GM04503 (cell line): Measurements from ENCODE around the gene UAP1L1.

Source experiments
- DNase-seq: peaks from one replicate; pipeline ENCODE4 v3.0.0-alpha.2; 2012; ENCODE audit warnings: low read depth

Gene UAP1L1

DNA sequence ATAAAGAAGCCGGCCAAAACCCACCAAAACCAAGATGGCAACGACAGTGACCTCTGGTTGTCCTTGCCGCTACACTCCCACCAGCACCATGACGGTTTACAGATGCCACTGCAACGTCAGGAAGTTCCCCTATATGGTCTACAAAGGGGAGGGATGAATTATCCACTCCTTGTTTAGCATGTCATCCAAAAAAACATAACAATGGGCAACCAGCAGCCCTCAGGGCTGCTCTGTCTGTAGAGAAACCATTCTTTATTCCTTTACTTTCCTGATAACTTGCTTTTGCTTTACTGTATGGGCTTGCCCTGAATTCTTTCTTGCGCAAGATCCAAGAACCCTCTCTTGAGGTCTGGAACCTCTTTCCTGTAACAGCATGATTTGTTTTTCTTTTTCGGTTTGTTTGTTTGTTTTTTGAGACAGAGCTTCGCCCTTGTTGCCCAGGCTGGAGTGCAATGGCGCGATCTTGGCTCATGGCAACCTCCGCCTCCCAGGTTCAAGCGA is 2.0 kb upstream of the UAP1L1 start:
- no peak for DNase-seq

DNA sequence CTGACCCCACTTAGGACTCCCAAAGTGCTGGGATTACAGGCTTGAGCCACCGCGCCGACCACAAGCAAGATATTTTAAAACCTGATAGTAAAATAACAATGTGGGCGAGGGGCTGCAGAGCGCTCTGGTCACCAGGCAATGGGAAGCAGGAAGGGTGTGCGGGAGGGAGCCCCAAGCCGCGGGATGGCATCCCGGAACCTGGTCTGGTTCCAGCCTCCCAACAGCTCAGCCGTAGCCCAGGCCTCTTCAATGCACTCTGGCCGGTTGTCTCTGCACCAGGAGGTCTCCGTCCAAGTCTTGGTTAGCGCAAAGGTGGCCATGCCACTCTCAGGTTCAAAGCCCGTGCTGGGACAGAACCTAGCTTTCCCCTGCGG is 694 bp upstream of the UAP1L1 start:
- no peak for DNase-seq

DNA sequence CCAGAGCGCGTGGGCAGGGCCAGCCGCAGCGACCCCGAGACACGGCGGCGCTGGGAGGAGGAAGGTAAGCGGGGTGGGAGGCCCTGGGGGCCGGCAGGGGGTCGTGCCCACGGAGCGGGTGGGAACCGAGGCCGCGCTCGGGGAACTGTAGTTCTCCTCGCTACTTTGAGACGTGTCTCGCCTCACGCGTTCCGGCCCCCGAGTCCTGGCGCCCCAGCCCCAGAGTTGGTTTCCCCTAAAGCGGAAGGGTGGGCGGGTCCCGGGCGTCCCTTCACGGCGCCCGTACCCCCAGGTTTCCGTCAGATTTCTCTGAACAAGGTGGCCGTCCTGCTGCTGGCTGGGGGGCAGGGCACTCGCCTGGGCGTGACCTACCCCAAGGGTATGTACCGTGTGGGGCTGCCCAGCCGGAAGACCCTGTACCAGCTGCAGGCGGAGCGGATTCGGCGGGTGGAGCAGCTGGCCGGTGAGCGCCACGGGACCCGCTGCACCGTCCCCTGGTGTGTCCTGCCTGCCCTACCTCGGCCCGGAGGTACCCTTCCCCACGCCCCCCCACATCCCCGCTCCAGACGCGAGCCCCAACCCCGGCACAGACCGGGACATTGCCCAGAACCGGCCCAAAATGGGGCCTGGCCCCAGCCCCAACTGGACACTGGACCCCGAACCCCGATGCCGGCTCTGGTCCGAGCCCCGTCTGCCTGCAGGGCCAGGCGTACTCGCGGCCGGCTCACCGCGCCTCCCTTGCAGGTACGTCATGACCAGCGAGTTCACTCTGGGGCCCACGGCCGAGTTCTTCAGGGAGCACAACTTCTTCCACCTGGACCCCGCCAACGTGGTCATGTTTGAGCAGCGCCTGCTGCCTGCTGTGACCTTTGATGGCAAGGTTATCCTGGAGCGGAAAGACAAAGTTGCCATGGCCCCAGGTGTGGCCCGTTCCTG is 709 bp downstream of the UAP1L1 start:
- no peak for DNase-seq

DNA sequence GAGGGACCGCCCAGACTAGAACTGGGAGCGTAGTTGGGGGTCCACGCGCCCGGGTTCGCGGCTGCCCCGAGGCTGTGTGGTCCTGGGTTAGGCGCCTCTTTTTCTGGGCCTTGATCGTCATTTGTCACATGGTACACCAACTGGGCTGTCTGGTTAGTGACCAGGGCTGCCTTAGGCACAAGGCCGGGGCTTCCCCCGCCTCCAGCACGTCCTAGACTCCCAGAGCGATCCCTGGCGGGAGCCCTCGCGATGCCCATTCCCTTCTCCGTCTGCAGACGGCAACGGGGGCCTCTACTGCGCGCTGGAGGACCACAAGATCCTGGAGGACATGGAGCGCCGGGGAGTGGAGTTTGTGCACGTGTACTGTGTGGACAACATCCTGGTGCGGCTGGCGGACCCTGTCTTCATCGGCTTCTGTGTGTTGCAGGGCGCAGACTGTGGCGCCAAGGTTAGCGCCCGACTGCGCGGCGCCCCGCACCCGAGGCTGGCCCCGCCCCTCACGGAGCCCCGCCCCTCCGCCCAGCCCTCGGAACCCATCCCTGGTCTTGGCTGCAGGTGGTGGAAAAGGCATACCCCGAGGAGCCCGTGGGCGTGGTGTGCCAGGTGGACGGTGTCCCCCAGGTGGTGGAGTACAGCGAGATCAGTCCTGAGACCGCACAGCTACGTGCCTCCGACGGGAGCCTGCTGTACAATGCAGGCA is 1.5 kb downstream of the UAP1L1 start:
- DNase-seq, result no peak

DNA sequence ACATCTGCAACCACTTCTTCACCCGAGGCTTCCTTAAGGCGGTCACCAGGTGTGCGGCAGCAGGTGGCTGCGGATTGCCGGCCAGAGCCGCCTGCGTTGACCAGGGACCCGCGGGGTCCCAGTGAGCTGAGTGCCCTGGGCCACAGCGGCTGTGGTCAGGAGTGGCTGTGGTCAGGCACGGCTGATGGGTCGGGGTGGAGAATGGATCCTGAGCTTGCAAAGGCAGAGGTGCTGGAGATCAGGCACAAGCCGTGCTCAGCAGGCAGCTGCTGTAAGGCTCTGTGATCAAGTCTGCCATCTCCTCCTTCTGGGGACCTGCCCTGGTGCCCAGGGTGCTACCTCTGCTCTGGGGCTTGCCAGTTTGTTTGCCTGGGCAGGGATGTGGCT is 2.1 kb downstream of the UAP1L1 start:
- no peak for DNase-seq

DNA sequence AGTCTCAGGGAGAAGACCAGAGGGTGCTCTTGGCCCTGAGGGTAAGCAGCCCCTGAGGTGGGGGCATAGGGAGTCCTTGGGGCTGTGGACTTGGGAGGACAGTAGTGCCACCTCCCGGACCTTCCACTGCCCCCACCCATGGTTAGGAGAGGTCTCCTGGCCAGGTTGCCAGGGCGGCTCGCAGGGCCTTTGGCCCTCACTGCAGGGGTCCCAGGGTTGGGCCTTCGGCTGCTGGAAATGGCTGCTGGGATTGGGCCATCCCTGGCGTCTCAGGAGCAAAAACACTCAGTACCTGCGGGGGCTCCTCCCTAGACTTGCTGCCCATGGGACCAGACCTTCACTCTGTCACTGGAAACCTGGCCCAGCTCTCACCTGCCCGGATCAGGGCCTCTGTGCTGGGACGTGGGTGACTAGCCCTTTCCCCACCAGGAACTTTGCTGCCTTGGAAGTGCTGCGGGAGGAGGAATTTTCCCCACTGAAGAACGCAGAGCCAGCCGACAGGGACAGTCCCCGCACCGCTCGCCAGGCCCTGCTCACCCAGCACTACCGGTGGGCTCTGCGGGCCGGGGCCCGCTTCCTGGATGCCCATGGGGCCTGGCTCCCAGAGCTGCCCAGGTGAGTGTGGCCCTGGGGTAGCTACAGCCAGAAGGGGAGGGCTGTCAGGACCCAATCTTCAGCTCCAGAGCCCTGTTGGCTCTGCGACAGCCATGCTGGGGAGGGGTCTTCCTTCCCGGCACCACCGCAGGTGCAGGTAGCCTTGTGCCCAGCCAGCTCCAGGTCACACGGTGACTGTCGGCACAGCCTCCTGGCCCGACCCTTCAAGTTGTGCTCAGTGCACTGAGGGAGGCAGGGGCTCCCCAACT is 3.2 kb downstream of the UAP1L1 start:
- DNase-seq, result no peak

DNA sequence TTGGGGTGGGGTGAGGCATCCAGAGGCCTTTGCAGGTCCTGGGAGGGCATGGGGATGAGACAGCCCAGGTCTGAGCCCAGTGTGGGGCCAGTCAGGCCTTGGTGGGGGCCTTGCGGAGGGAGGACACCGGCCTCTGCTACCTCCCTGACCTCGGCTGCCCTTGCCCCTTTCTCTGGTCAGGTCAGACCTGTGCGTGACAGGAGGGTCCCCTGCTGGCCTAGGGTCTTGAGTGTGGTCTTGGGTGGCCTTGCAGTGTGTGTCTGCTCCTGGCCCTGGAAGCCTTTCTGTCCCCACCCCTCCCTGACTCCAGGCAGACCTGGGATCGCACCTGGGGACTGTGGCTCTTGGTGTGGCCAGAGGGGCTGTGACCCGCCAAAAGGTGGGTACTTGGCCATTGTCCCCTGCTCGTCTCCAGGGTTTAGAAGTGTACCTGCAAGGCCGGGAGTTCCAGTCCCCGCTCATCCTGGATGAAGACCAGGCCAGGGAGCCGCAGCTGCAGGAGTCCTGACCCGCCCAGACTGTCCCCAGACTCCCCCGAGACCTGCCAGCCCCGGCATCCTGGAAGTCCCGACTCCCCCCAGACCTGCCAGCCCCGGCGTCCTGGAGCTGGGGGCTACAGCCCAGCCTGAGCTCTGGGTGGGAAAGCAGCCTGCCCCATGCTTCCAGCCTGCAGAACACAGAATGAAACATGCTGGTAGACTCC is 5.1 kb downstream of the UAP1L1 start:
- no peak for DNase-seq

DNA sequence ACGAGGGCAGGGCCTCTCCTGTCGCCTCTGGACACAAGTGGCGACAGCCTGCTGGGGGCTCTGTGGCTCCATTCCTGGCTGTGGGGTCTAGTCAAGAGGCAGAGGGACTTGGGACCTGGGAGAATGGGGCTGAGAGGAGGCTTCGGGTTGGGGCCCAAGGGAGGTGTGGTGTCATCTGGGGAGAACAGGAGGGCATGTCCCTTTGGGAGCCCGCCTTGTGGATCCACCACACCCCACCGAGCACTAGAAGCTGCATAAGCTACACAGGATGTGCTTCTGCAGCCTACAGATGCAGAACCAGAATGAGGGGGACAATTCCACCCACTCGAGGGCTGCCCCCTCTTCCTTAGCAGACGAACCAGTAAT is 5.6 kb downstream of the UAP1L1 start:
- no peak for DNase-seq

DNA sequence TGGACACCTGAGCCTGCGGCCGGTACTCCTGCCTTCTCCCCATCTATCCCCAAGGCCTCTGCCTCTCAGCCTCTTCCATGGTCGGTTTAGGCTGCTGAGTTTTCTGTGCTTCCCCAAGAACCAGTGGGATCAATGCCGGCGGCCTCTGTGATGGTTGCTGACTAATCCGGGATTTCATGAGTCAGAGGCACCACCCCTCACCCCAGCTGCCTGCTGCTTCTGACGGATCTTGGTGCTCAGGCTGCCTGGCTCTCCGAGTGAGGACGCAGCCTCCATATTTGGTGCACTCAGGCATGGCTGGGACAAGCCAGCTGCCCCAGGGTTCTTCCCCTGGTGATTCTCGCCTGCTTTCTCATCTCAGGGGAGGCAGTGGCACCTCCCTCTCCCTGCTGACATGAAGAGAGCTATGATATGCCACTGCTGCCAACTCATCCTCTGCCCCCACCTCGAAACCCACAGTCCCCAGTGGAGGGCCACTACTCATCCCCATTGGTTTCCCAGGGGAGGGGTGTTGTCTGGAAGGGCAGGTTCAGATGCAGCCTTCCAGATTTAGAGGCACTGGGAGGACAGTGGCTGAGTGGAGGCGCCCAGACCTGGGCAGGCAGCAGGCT is 6.2 kb downstream of the UAP1L1 start:
- DNase-seq, result peak; percentile 87

DNA sequence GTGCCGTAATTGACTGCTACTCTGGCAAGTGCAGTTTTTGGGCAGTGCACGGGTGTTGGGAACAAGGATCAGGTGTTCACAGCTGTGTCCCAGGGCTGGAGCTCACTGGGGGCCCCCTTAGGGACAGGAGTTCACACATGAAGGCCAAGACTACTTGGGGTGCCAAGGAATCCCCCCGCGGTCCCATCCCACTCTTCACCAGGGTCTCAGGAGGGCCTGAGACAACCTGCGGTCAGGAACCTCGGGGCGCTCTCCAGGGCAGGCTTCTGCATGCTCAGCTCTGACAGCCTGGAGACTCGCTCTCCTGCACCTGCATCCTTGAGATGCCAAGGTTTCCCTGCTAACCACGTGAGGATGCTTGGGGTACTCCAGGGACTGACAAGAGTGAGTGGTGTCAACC is 7.2 kb downstream of the UAP1L1 start:
- no peak for DNase-seq

DNA sequence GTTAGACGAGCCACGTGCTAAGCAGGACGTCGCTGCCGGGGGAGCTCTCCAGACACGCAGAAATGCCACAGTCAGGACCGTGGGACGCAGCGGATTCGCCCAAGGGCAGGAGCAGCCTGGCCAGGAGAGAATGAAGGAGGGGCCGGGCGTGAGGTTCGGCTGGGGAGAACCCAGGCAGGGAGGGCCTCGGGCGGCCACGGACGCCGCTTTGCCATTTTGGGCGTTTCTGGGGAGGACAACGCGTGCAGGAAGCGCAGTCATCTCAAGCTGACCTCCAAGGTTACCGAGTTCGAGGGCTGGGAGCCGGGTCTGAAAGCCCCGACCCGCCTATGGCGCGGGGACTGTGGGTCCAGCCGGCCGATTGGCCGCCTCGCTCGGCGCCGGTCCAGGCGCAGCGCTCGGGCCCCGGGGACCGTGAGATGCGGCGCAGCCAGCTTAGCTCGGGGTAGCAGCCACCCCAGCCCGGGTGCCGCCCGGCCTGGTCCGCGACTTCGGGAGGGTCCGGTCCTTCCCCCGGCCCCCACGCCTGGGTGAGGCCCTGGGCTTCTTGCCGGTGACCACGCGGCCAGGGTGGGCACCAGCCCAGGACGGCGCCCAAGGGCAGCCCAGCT is 8.7 kb downstream of the UAP1L1 start:
- DNase-seq, result no peak

DNA sequence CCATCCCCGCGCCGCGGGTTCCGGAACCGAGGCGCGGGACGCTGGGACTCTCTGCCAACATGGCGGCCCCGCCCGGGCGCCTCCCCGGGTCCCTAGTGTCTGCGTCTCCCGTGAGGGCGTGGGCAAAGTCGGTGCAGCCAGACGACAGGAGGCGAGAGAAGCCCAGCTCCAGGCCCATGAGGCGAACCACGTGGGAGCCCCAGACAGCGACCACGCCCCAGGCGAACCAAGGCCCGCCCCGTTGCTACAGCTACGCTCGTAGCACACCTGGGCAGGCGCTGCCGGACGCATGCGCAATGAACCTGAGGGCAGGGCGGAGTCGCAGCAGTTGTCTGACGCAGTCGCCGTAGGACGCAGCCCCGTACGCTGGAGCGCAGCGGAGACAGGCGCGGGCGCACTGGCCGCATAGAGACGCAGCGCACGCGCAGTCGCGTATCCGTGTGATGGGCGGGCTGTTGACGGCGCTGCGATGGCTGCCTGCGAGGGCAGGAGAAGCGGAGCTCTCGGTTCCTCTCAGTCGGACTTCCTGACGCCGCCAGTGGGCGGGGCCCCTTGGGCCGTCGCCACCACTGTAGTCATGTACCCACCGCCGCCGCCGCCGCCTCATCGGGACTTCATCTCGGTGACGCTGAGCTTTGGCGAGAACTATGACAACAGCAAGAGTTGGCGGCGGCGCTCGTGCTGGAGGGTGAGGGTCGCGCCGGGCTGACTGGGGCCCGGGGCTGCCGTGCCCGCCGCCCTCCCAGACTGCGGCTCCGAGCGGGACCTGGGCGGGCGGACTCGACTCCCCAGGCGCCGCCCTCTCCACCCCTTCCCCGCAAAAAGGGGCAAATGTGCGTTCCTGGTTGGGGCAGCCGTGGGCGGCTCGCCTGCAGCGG is 9.5 kb downstream of the UAP1L1 start, which contains the start of gene MAN1B1:
TSS of gene MAN1B1 (plus strand) at position 455 of the 878 bp plus-strand sequence. CDS start at position 470, 15 bp downstream.
- peak; percentile 88 for DNase-seq

DNA sequence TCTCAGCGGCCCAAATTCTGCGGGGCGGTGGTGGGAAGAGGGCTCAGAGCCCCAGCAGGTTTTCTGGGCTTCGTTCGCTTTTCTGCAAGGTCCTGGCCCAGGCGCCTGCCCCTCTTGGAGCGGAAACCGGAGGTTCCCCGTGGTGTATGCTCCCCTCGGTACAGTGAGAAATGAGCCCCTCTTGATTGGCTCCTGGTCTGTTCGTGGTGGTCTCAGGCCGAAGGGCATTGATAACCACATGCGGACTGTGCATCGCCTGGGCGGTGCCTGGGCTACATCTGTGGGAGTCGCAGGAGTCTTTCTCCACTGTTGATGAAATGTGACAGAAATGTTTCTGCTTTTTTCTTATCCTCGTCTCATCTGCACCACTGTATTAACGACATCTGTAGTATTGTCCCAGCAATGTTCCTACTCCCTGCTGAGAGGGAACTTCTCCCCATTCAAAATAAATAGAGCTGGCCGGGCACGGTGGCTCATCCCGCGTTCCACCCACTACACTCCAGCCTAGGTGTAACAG is 10.2 kb downstream of the UAP1L1 start:
- no peak for DNase-seq

DNA sequence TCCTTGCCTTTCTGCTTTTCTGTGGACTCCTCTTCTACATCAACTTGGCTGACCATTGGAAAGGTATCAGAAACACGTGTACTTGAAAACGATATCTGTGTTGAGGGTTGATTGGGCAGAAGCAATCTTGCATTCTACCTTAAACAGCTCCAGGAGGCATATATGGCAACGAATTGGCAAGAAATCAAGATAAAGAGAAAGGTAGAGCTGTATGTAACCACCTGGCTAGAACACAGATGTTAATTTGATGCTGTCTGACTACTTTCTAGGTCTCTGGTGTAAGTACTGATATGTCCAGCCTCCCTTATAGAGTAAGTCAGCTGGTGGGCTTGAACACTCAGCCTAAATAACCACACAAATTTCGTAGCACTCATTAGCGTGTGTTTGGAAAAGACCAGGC is 10.8 kb downstream of the UAP1L1 start:
- DNase-seq, result no peak

DNA sequence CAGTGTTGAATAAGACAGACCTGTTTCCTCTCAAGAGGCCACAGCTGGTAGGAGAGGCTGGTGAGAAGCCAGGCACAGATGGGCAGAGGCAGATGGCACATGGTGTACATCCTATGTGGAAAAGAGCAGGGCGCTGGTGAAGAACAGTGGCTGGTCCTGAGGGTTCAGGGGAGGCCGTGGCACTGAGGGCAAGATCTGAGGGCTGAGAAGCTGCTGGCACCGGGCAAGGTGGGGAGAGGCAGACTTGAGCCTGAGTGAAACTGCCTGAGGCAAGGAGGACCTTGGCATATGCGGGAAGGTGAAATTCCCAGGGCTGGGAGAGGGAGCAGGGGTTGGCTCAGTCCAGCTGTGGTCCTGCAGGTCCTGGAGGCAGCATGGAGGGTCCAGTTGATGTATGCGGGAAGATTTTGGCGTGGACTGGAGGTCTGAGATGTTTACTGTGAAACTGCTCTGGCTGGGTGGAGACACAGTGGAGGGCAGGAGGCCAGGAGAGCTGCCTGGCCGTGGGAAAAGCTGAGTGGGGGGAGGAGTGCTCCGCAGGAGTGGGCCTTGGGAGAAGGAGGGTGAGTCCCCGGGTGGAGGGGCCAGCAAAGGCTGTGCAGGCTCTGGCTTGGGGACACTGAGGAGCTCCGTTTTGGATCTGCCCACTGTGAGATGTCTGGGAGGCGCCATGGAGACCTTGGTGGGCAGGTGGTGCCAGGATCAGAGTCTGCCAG is 12.1 kb downstream of the UAP1L1 start:
- DNase-seq, result no peak

DNA sequence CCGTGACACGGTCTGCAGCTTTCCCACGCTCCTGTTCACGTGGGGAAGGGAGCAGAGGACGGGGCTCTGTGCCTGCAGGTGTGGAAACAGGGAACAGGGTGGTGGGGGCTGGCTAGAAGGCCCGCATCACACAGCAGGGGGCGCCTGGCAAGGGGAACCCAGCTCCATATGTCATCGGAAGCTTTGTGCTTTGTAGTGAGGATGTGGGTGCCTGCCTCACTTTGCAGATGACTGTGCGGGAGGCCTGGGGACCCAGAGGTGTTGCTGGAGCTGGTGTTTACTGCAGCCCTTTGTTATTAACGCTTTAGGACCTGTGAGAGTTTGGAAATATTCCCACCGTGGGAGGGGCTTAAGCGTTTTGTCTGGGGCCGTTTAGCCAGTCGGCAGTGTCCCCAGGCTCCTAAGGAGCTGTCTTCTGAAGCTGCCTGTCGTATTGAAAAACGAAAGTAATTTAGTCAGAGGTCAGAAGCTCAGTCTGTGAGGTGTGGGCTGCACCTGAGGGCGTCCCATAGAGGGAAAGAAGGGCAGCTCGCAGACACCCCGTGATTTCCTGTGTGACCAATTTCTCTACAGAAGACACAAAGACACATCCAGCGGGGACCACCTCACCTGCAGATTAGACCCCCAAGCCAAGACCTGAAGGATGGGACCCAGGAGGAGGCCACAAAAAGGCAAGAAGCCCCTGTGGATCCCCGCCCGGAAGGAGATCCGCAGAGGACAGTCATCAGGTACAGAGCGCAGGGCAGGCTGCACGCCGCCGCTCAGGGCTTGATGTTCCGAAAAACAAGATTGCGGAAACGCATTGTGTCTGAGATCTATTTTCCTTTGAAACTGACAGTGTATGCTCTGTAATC is 18.6 kb downstream of the UAP1L1 start:
- no peak for DNase-seq

DNA sequence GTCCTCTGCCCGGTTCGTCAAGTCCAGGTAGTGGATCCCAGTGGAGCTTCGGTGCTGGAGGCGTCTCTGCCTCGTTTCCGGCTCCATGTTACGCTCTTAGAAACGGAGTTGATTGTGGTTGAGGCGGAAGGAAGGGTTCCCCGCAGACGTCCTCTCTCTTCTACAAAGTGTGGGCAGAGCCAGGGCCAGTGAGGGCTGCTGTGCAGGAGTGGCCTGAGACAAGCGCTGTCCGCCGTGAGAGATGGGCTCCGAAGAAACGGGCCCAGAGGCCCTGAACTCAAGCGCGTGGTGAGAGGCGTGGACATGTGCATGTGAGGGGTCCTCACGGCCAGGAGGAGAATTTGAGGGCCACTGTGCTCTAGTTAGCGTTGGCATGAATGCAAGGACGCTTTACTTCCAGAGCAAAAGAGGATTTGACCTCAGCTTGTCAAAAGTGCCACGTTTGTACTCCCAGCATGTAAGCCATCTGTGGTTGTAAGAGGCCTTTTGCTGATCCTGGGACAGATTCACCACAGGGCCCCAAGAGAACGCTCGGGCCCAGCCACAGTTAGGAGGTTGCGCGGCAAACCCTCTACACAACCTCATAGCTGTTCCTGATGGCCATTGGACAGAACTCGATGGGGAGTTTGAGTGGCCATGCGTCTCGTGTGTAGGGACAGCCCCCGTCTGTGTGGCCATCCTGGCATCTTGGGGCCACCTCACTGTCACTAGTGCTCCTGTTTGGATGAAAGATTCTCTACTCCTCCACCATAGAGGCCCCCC is 19.6 kb downstream of the UAP1L1 start:
- no peak for DNase-seq
